GM10248 (cell line): ENCODE results near the gene RPS25.

Experiments used
- CTCF ChIA-PET: fragments of 300-600 bp; sonication (Branson Sonifier 250); formaldehyde crosslinking; extraction: SDS; loops from one replicate; lab custom pipeline; 2021; ENCODE audit warnings: antibody characterized with exemption; lab: Yijun Ruan, JAX
- POLR2A ChIA-PET: fragments of 350-650 bp; sonication (Branson Sonifier 250); formaldehyde crosslinking; extraction: SDS; loops from one replicate; lab custom pipeline; 2020; ENCODE audit warnings: antibody characterized with exemption; lab: Yijun Ruan, JAX
- DNase-seq: peaks from one replicate; pipeline ENCODE4 v3.0.0; 2012; ENCODE audit errors: extremely low spot score
- CTCF ChIP-seq: IDR thresholded peaks from 2 replicates; pipeline ENCODE4 v1.5.1; 2012; ENCODE audit warnings: mild to moderate bottlenecking, low read depth; ENCODE audit errors: extremely low read depth, missing control alignments, control extremely low read depth

Gene RPS25

GRCh38 chr11:119051440-119052162 lies 33.5 kb upstream of the RPS25 start:
- POLR2A ChIA-PET = interaction anchor here (0.6 to 0.9 kb wide), 3 partner anchors 43 to 359 kb away, joined by 3 to 4 read pairs (median 3); a partner anchor contains a TSS
- TF ChIP-seq CTCF = no peak
- DNase-seq = peak; percentile 79
- CTCF ChIA-PET = interaction anchor here (0.8 to 2.0 kb wide), 7 partner anchors 8 to 272 kb away, joined by 3 to 11 read pairs (median 6); no protein-coding TSS in a partner anchor

- CTCF ChIA-PET = interaction anchor here (1.2 to 2.4 kb wide), 4 partner anchors 13 to 29 kb away, joined by 3 to 9 read pairs (median 4); partner anchors contain the start of gene VPS11
- no peak for DNase-seq
- no peak for TF ChIP-seq CTCF
- POLR2A ChIA-PET = interaction anchor here (0.6 kb wide), 1 partner anchor 18 kb away, joined by 3 read pairs; the partner anchor contains the start of gene VPS11
Observed at GRCh38 chr11:119049081-119049480, 30.9 kb upstream of the RPS25 start.

GRCh38 chr11:119048644-119049043 lies 30.5 kb upstream of the RPS25 start:
- no peak for TF ChIP-seq CTCF
- no peak for DNase-seq
- CTCF ChIA-PET = interaction anchor here (1.2 to 2.4 kb wide), 5 partner anchors 9 to 30 kb away, joined by 3 to 10 read pairs (median 4); partner anchors contain the start of genes HYOU1 and VPS11
- POLR2A ChIA-PET = interaction anchor here (0.6 to 0.9 kb wide), 2 partner anchors 8 to 19 kb away, joined by 3 read pairs; partner anchors contain the start of gene VPS11

GRCh38 chr11:119047205-119047604 lies 29.1 kb upstream of the RPS25 start:
- ChIA-PET POLR2A (interaction anchor here (0.5 to 1.7 kb wide), 3 partner anchors 9 to 332 kb away, joined by 5 read pairs; partner anchors contain the start of gene HYOU1), CTCF (interaction anchor here (0.9 to 5.6 kb wide), 7 partner anchors 10 to 275 kb away, joined by 3 to 47 read pairs (median 4); partner anchors contain the start of genes HYOU1, SLC37A4 and VPS11)
- DNase-seq = no peak
- TF ChIP-seq CTCF = no peak

GRCh38 chr11:119046489-119046888 lies 28.3 kb upstream of the RPS25 start:
- ChIA-PET POLR2A (interaction anchor here (0.5 to 1.7 kb wide), 3 partner anchors 10 to 269 kb away, joined by 5 read pairs; partner anchors contain the start of gene HYOU1), CTCF (interaction anchor here (1.1 to 5.6 kb wide), 4 partner anchors 11 to 276 kb away, joined by 3 to 47 read pairs (median 7); partner anchors contain the start of genes HYOU1 and SLC37A4)
- no peak for DNase-seq
- TF ChIP-seq CTCF = no peak

GRCh38 chr11:119044708-119045107 lies 26.6 kb upstream of the RPS25 start:
- CTCF ChIA-PET = interaction anchor here (4.3 to 5.6 kb wide), 2 partner anchors 11 to 13 kb away, joined by 19 to 47 read pairs; partner anchors contain the start of genes HYOU1 and SLC37A4
- no peak for TF ChIP-seq CTCF
- POLR2A ChIA-PET = interaction anchor here (1.2 kb wide), 1 partner anchor 57 kb away, joined by 4 read pairs; the partner anchor contains the start of gene DPAGT1
- DNase-seq = no peak
